GM12865 (cell line): Measurements from ENCODE around the gene PNLIP.

Experiments used
- DNase-seq: peaks from one replicate; pipeline ENCODE4 v3.0.0; 2010; ENCODE audit warnings: low read depth
- H3K4me3 ChIP-seq: 2 replicates; pipeline ENCODE4 v1.5.1; 2011; ENCODE audit warnings: mild to moderate bottlenecking, low read depth, low read length, control low read depth
- TF ChIP-seq, protein P1 (sequence below): IDR thresholded peaks from 2 replicates; pipeline ENCODE4 v1.5.1; 2011; ENCODE audit warnings: low read length, control low read depth, low read depth, inconsistent platforms; ENCODE audit not compliant: insufficient read depth; ENCODE audit errors: missing control alignments

PNLIP gene

DNA sequence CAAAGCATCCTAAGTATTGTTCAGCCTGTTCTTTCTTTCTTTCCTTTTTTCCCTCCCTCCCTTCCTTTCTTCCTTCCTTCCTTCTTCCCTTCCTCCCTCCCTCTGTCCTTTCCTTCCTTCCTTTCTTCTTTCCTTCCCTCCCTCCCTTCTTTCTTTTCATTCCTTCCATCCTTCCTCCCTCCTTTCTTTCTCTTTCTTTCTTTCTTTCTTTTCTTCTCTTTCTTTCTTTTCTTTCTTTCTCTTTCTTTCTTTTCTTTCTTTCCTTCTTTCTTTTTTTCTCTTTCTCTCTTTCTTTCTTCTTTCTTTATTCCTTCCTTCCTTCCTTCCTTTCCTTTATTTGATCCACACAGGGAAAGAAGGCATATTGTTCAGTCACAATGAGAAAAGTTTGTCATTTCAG is 21.2 kb downstream of the PNLIP start:
- no peak overlapping the region for H3K4me3 ChIP-seq
- no peak for DNase-seq
- TF ChIP-seq, protein P1, sequence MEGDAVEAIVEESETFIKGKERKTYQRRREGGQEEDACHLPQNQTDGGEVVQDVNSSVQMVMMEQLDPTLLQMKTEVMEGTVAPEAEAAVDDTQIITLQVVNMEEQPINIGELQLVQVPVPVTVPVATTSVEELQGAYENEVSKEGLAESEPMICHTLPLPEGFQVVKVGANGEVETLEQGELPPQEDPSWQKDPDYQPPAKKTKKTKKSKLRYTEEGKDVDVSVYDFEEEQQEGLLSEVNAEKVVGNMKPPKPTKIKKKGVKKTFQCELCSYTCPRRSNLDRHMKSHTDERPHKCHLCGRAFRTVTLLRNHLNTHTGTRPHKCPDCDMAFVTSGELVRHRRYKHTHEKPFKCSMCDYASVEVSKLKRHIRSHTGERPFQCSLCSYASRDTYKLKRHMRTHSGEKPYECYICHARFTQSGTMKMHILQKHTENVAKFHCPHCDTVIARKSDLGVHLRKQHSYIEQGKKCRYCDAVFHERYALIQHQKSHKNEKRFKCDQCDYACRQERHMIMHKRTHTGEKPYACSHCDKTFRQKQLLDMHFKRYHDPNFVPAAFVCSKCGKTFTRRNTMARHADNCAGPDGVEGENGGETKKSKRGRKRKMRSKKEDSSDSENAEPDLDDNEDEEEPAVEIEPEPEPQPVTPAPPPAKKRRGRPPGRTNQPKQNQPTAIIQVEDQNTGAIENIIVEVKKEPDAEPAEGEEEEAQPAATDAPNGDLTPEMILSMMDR, result no peak

DNA sequence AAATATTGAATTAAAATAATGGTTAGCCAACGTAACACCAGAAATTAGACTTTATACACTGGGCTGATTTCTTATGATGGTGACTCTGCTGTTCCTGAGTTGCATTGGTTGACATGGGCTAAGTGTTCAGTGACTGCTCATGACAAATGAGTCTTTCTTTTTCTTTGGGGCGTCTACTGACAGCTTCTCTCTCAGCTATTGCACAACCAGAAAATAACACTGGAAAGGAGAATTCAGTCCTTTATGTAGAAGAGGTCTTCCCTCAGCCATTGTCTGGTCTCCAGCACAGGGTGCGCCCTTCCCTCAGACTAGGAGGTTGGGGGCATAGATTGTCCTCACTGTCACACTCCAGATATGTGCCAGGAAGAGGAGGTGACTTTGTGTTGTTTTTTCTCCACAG is 21.6 kb downstream of the PNLIP start:
- TF ChIP-seq, protein P1, result no peak
- no peak overlapping the region for H3K4me3 ChIP-seq
- no peak for DNase-seq

DNA sequence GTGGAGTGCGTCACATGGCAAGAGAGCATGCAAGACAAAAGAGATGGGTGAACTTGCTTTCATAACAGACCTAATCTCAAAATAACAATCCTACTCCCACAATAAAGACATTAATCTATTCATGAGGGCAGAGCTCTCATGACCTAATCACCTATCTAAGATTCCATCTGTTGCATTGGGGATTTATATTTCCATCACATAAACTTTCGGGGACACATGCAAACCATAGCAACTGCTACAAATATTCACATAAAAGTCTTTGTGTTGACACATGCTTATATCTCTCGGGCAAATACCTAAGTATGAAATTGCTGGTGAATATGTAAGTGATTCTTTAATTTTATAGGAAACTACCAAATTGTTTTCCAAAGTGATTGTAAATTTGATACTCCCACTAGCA is 29.1 kb downstream of the PNLIP start:
- H3K4me3 ChIP-seq, result no peak overlapping the region
- TF ChIP-seq, protein P1, result no peak
- no peak for DNase-seq

DNA sequence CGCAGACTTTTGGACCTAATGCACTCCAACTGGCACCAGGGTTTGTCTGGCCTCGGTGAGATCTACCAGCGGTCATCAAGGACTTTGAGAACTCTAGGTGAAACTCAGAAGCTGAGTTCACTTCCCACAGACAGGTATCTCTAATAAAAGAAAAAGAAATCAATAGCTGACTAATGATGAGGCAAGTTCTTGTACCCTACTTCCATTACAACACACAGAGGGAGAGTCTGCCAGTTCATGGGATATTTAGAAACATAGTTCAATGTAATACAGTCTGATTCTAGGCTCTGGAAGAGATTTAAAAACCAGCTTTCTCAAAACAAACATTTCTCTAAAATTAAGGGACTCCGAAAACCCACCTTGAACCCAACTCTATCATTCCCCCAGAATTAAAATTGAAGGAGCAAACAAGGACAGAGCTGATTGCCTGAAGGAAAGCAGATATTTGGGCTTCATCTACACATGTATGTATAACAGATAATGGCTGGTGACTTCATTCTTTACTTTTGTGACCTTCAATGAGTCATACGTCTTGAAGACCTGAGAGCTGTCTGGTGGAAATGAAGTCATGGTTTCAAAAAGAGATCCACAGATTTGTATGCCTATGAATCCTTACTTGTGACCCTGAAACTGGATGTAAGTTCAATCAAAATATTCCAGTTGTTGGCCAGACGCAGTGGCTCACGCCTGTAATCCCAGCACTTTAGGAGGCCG is 42.3 kb downstream of the PNLIP start:
- TF ChIP-seq, protein P1, result no peak
- H3K4me3 ChIP-seq, result no peak overlapping the region
- DNase-seq, result no peak

DNA sequence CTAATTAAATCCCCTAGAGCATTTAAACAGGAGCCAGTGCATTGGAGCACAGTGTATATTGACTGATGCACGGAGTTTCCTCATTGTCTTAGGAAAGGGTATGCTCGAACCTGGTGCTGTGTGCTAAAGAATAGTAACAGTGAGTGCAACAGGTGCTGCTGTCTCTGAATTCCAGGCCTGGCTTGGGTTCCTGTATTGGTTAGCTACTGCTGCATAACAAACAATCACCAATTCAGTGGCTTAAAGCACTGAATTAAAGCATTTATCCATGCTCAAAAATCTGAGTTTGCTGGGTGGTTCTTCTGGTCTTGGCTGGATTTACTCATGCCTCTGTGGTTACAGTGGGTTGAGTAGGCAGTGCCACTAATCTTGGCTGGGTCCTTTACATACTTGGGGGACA is 43.3 kb downstream of the PNLIP start:
- TF ChIP-seq, protein P1, result no peak
- no peak for DNase-seq
- H3K4me3 ChIP-seq, result no peak overlapping the region

DNA sequence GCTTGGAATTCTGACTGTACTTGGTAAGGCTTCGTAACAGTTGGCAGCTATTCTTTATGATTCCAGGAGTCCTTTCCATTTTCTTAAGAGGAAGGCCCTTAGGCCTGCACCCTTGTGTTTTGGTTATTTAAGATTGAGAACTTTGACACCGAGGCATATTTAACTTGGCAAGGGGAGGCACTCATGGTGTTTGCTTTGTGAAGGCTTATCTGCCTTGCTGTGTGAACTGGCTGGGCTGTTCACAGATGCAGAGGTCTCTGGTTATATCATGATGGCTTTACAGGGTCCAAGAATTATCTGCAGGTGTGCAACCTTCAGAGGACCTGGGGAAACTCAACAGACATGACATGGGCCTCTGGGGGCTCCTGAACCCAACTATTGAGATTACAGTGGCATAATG is 44.2 kb downstream of the PNLIP start:
- DNase-seq, result no peak
- TF ChIP-seq, protein P1, result no peak
- H3K4me3 ChIP-seq, result no peak overlapping the region

DNA sequence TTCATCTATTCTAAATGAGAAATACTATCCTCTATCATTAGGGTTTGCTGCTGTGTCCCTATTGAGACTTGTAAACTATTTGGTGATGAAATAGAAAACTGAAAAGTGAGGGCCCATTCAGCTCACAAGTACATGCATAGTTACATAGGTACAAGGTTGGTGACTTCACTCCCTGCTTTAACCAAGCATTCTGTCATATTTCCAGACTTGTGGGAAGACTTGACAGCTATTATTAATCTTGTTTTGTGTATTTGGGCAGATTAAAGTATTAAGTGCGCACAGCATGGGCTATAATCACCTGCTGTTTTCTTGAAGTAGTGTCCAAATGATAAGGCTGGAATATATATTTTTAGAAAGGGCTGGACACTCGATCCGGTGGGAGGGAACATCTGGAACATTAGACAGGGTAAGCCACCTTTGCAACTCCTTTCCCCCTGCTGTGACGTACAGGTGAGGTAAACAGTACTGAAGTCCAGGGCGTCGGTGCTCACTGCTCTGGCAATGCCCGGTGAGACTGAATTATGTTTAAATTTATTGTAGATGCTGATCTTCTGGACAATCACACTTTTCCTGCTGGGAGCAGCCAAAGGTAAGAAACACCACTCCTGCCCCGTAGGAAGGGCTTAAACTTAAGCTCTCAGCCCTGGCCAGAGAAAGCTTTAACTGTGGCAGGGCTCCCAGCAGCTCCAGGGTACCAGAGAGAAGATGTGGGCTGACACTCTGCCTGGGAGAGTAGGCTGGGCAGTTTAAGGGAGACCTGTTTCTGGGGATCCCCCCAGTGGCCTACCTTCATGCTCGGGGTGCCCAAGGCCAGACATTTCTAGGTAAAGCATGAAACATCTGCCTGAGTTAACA is 45.1 kb downstream of the PNLIP start, which contains the start of gene PNLIPRP1:
Gene PNLIPRP1, plus strand, starts transcription at position 370 of the 855 bp plus-strand sequence. Its CDS starts 171 bp downstream, at position 541.
- no peak within 1 kb of the TSS for H3K4me3 ChIP-seq
- TF ChIP-seq, protein P1, result no peak
- no peak for DNase-seq
